ENCODE measurements around the gene CPZ.

DNA sequence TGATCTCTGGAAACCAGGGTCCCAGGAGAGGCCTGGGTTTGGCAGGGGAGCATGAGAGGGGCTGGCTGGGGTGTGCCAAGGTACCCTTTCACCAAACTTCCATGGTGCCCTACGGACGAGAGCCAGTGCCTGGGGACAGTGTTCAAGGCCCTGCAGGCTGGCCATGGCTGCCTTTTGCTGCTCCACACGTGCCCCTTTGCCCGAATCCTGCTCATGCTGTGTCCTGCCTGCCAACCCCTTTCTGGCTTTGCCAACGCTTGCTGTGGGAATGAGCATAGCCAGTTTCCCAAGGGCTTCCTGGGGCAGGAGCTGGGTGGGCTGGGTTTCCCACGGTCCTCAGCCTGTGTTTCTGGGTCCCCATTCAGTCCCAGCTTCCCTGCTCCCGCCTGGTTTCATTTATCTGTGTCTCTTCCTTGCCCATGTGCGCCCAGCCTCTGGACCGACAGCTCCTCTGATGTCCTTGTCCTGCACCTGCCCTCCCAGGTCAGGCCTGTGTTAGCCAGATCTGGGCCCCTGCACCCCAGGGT is 17.3 kb downstream of the CPZ start:
- TF ChIP-seq CTCF (conservative IDR thresholded peaks at IDR 0.05; ENCODE audit: low read depth in 2 of 2): no peak
- no peak for TF ChIP-seq STAT1 (IDR thresholded peaks at IDR 0.05; ENCODE audit: unreplicated experiment)
- TF ChIP-seq EZH2 (IDR thresholded peaks at IDR 0.05; ENCODE audit: low read depth, unreplicated experiment): no peak
- no peak for TF ChIP-seq POLR2AphosphoS5 (IDR thresholded peaks at IDR 0.05; ENCODE audit: low read depth)

All from GM23338 (cell line).